Measurements from ENCODE around the gene GLO1. TPM values are rescaled to one million over a fixed set of nuclear protein-coding genes. Genes with fewer than 3 reads are reported as not detected.

GLO1 gene
- total and polyA plus RNA-seq, 7 donors = 64.9 to 129 (median 96.0) TPM

GRCh38 chr6:38688579-38689087 is 14.3 kb downstream of the GLO1 start:
- H3K9me3 ChIP-seq = no peaks in the 10 kb centered on the region
- intact Hi-C loops (cut with DNase I) = no loop called here
- no peak overlapping the region for H3K4me3 ChIP-seq
- TF ChIP-seq CTCF (IDR thresholded peaks at IDR 0.05) (no peak), POLR2A (IDR thresholded peaks at IDR 0.05) (no peak), POLR2AphosphoS5 (IDR thresholded peaks at IDR 0.05) (no peak), EP300 (IDR thresholded peaks at IDR 0.05) (no peak)
- H3K27ac ChIP-seq = no peak overlapping the region
- 16 to 40% methylated on average over 6 of the region's 6 CpGs for WGBS, 2 donors
- H3K27me3 ChIP-seq = no peaks in the 10 kb centered on the region
- H3K4me1 ChIP-seq = peaks cover 0 to 19% (median 0%) of the 10 kb centered on the region in 4 donors
- peaks cover 0 to 8% (median 0%) of the 10 kb centered on the region in 4 donors for H3K36me3 ChIP-seq
- no peak for DNase-seq

GRCh38 chr6:38687549-38687948 is 15.4 kb downstream of the GLO1 start:
- intact Hi-C loops (cut with DNase I) = no loop called here
- TF ChIP-seq POLR2AphosphoS5 (IDR thresholded peaks at IDR 0.05) (no peak), CTCF (IDR thresholded peaks at IDR 0.05) (no peak)
- 98 to 100% methylated on average over 1 of the region's 1 CpG for whole genome bisulfite sequencing, 2 donors
- no peak overlapping the region for H3K27ac ChIP-seq
- DNase-seq = no peak
- peaks cover 0 to 19% (median 0%) of the 10 kb centered on the region in 4 donors for H3K4me1 ChIP-seq
- H3K9me3 ChIP-seq = no peaks in the 10 kb centered on the region
- no peak overlapping the region for H3K4me3 ChIP-seq
- H3K27me3 ChIP-seq = no peaks in the 10 kb centered on the region
- H3K36me3 ChIP-seq = peaks cover 0 to 19% (median 0%) of the 10 kb centered on the region in 4 donors

GRCh38 chr6:38687043-38687353 is 15.9 kb downstream of the GLO1 start:
- no peak overlapping the region for H3K27ac ChIP-seq
- intact Hi-C loops (cut with DNase I) = no loop called here
- no peak for TF ChIP-seq POLR2AphosphoS5 (IDR thresholded peaks at IDR 0.05)
- TF ChIP-seq CTCF (IDR thresholded peaks at IDR 0.05) = no peak
- no peak for TF ChIP-seq POLR2A (IDR thresholded peaks at IDR 0.05)
- no peak for TF ChIP-seq EP300 (IDR thresholded peaks at IDR 0.05)
- no peak for DNase-seq
- H3K9me3 ChIP-seq = no peaks in the 10 kb centered on the region
- 90 to 92% methylated on average over 2 of the region's 2 CpGs for WGBS, 2 donors
- H3K36me3 ChIP-seq = peaks cover 0 to 25% (median 3%) of the 10 kb centered on the region in 4 donors
- H3K4me1 ChIP-seq = peaks cover 0 to 19% (median 0%) of the 10 kb centered on the region in 4 donors
- H3K4me3 ChIP-seq = no peak overlapping the region
- no peaks in the 10 kb centered on the region for H3K27me3 ChIP-seq

GRCh38 chr6:38686270-38687042 is 16.5 kb downstream of the GLO1 start:
- H3K9me3 ChIP-seq = no peaks in the 10 kb centered on the region
- no peak overlapping the region for H3K4me3 ChIP-seq
- peaks cover 0 to 19% (median 0%) of the 10 kb centered on the region in 4 donors for H3K4me1 ChIP-seq
- intact Hi-C loops (cut with DNase I) = no loop called here
- no peak overlapping the region for H3K27ac ChIP-seq
- H3K36me3 ChIP-seq = peaks cover 0 to 30% (median 5%) of the 10 kb centered on the region in 4 donors
- no peaks in the 10 kb centered on the region for H3K27me3 ChIP-seq
- TF ChIP-seq POLR2A (IDR thresholded peaks at IDR 0.05) = no peak
- no peak for TF ChIP-seq POLR2AphosphoS5 (IDR thresholded peaks at IDR 0.05)
- no peak for TF ChIP-seq CTCF (IDR thresholded peaks at IDR 0.05)
- TF ChIP-seq EP300 (IDR thresholded peaks at IDR 0.05) = no peak
- no peak for DNase-seq
- 88 to 94% methylated on average over 4 of the region's 4 CpGs for WGBS, 2 donors

Data from sigmoid colon (tissue), 7 donors.